Karpas-422 (cell line): ENCODE measurements around the gene PSMA2. TPM values are rescaled to one million over a fixed set of nuclear protein-coding genes. Genes with fewer than 3 reads are reported as not detected.

ENCODE experiments used
- DNase-seq: peaks from one replicate; pipeline ENCODE4 v3.0.0-alpha.2; 2015
- H2AFZ ChIP-seq: fragments of 200-600 bp; sonication (generic); 2 replicates; pipeline ENCODE4 v1.6.1; 2014; ENCODE audit warnings: antibody characterized with exemption, low read length, mixed read lengths
- H3K27ac ChIP-seq: fragments of 200-600 bp; sonication (generic); 2 replicates; pipeline ENCODE4 v1.5.1; 2014; ENCODE audit warnings: mild to moderate bottlenecking, low read length, moderate library complexity
- H3K27me3 ChIP-seq: fragments of 200-600 bp; sonication (generic); 2 replicates; pipeline ENCODE4 v1.6.1; 2014; ENCODE audit warnings: low read length, mixed read lengths
- H3K36me3 ChIP-seq: fragments of 200-600 bp; sonication (generic); 2 replicates; pipeline ENCODE4 v1.6.1; 2014; ENCODE audit warnings: low read length, mixed read lengths; ENCODE audit not compliant: insufficient read depth
- H3K4me1 ChIP-seq: fragments of 200-600 bp; sonication (generic); 2 replicates; pipeline ENCODE4 v1.6.1; 2014; ENCODE audit warnings: mild to moderate bottlenecking, low read length, mixed read lengths
- H3K4me2 ChIP-seq: fragments of 200-600 bp; sonication (generic); 2 replicates; pipeline ENCODE4 v1.6.1; 2014; ENCODE audit warnings: low read length, low read depth, mild to moderate bottlenecking; ENCODE audit not compliant: poor library complexity, severe bottlenecking
- H3K4me3 ChIP-seq: fragments of 200-600 bp; sonication (generic); 2 replicates; pipeline ENCODE4 v1.5.1; 2014; ENCODE audit warnings: mild to moderate bottlenecking, antibody characterized with exemption, low read length, mixed read lengths
- H3K79me2 ChIP-seq: fragments of 200-600 bp; sonication (generic); 2 replicates; pipeline ENCODE4 v1.6.1; 2014; ENCODE audit warnings: mild to moderate bottlenecking, low read length, mixed read lengths
- H3K9ac ChIP-seq: fragments of 200-600 bp; sonication (generic); 2 replicates; pipeline ENCODE4 v1.6.0; 2014; ENCODE audit warnings: low read length
- H3K9me2 ChIP-seq: fragments of 200-600 bp; sonication (generic), shearing (Covaris generic); replicated peaks from 2 replicates; pipeline ENCODE4 v1.6.0; 2014; ENCODE audit warnings: mild to moderate bottlenecking, low read length, moderate library complexity; ENCODE audit not compliant: insufficient read depth
- H3K9me3 ChIP-seq: fragments of 300-700, 200-600 bp; sonication (generic); 2 replicates; pipeline ENCODE4 v1.6.1; 2014; ENCODE audit warnings: low read length, mixed read lengths
- H4K20me1 ChIP-seq: fragments of 200-600 bp; sonication (generic); 2 replicates; pipeline ENCODE4 v1.6.1; 2014; ENCODE audit warnings: mild to moderate bottlenecking, antibody characterized with exemption, low read length, low read depth; ENCODE audit not compliant: insufficient read depth
- total RNA-seq: library from RNA; depleted of rRNA; stranded (reverse); fragments of >200 nt; shearing (Covaris generic); gene quantifications from 2 replicates; pipeline ENCODE4 v1.2.3, GENCODE V29; 2014; ENCODE audit warnings: low replicate concordance

The PSMA2 gene
- total RNA-seq, 1 experiment from 2014 or later, result 97.1 TPM

GRCh38 chr7:42964849-42965805 is 33.2 kb upstream of the PSMA2 start:
- Histone ChIP-seq H4K20me1 (no peaks in the 10 kb centered on the region), H2AFZ (no peak overlapping the region)
- DNase-seq, result no peak

GRCh38 chr7:42964293-42964692 is 32.3 kb upstream of the PSMA2 start:
- DNase-seq, result no peak
- Histone ChIP-seq H3K79me2 (no peaks in the 10 kb centered on the region), H3K27ac (no peak overlapping the region), H3K36me3 (no peaks in the 10 kb centered on the region), H3K27me3 (no peaks in the 10 kb centered on the region), H3K9me2 (no peaks in the 10 kb centered on the region), H3K9ac (no peak overlapping the region), H3K4me3 (no peak overlapping the region), H3K4me1 (no peaks in the 10 kb centered on the region), H2AFZ (no peak overlapping the region), H3K4me2 (no peak overlapping the region), H4K20me1 (no peaks in the 10 kb centered on the region), H3K9me3 (no peaks in the 10 kb centered on the region)

More at GRCh38 chr7:42964849-42965805, 33.2 kb upstream of the PSMA2 start:
- no peak overlapping the region for H3K4me3 ChIP-seq
- no peaks in the 10 kb centered on the region for H3K9me3 ChIP-seq
- no peak overlapping the region for H3K4me2 ChIP-seq
- H3K4me1 ChIP-seq, result no peaks in the 10 kb centered on the region
- H3K27ac ChIP-seq, result no peak overlapping the region
- no peaks in the 10 kb centered on the region for H3K36me3 ChIP-seq
- H3K27me3 ChIP-seq, result no peaks in the 10 kb centered on the region
- H3K79me2 ChIP-seq, result no peaks in the 10 kb centered on the region
- H3K9ac ChIP-seq, result no peak overlapping the region
- no peaks in the 10 kb centered on the region for H3K9me2 ChIP-seq

GRCh38 chr7:42961170-42961569 is 29.2 kb upstream of the PSMA2 start:
- no peak overlapping the region for H3K9ac ChIP-seq
- no peaks in the 10 kb centered on the region for H3K9me3 ChIP-seq
- no peaks in the 10 kb centered on the region for H4K20me1 ChIP-seq
- H3K36me3 ChIP-seq, result no peaks in the 10 kb centered on the region
- no peaks in the 10 kb centered on the region for H3K79me2 ChIP-seq
- DNase-seq, result no peak
- H3K4me1 ChIP-seq, result no peaks in the 10 kb centered on the region
- no peak overlapping the region for H3K4me2 ChIP-seq
- no peak overlapping the region for H3K27ac ChIP-seq
- no peak overlapping the region for H3K4me3 ChIP-seq
- no peaks in the 10 kb centered on the region for H3K9me2 ChIP-seq
- no peak overlapping the region for H2AFZ ChIP-seq
- no peaks in the 10 kb centered on the region for H3K27me3 ChIP-seq

- H3K9me3 ChIP-seq, result no peaks in the 10 kb centered on the region
- no peaks in the 10 kb centered on the region for H3K79me2 ChIP-seq
- no peak for DNase-seq
- no peaks in the 10 kb centered on the region for H3K27me3 ChIP-seq
- H3K9ac ChIP-seq, result no peak overlapping the region
- H3K4me3 ChIP-seq, result no peak overlapping the region
- H3K4me2 ChIP-seq, result no peak overlapping the region
- no peaks in the 10 kb centered on the region for H3K4me1 ChIP-seq
- H2AFZ ChIP-seq, result no peak overlapping the region
- H4K20me1 ChIP-seq, result no peaks in the 10 kb centered on the region
- H3K9me2 ChIP-seq, result no peaks in the 10 kb centered on the region
- H3K27ac ChIP-seq, result no peak overlapping the region
- no peaks in the 10 kb centered on the region for H3K36me3 ChIP-seq
These were observed 28.8 kb upstream of the PSMA2 start for GRCh38 chr7:42960762-42961161.

- Histone ChIP-seq H3K4me1 (no peaks in the 10 kb centered on the region), H3K9me2 (no peaks in the 10 kb centered on the region), H3K27ac (no peak overlapping the region), H3K9me3 (no peaks in the 10 kb centered on the region), H3K79me2 (no peaks in the 10 kb centered on the region), H2AFZ (no peak overlapping the region), H3K4me2 (no peak overlapping the region), H3K4me3 (no peak overlapping the region), H3K9ac (no peak overlapping the region), H3K36me3 (no peaks in the 10 kb centered on the region), H4K20me1 (no peaks in the 10 kb centered on the region), H3K27me3 (no peaks in the 10 kb centered on the region)
- DNase-seq, result no peak
These were observed 27.6 kb upstream of the PSMA2 start for GRCh38 chr7:42959549-42959948.

GRCh38 chr7:42956062-42956461 is 24.1 kb upstream of the PSMA2 start:
- Histone ChIP-seq H3K9ac (no peak overlapping the region), H2AFZ (no peak overlapping the region), H3K79me2 (no peaks in the 10 kb centered on the region), H4K20me1 (no peaks in the 10 kb centered on the region), H3K4me2 (no peak overlapping the region), H3K4me1 (no peaks in the 10 kb centered on the region), H3K9me2 (no peaks in the 10 kb centered on the region), H3K4me3 (no peak overlapping the region), H3K9me3 (no peaks in the 10 kb centered on the region), H3K36me3 (no peaks in the 10 kb centered on the region), H3K27me3 (no peaks in the 10 kb centered on the region), H3K27ac (no peak overlapping the region)
- no peak for DNase-seq

- no peaks in the 10 kb centered on the region for H3K9me2 ChIP-seq
- H3K4me2 ChIP-seq, result no peak overlapping the region
- H3K4me1 ChIP-seq, result no peaks in the 10 kb centered on the region
- no peak for DNase-seq
- no peaks in the 10 kb centered on the region for H3K79me2 ChIP-seq
- no peak overlapping the region for H2AFZ ChIP-seq
- no peak overlapping the region for H3K27ac ChIP-seq
- no peak overlapping the region for H3K4me3 ChIP-seq
- no peaks in the 10 kb centered on the region for H3K36me3 ChIP-seq
- H3K9ac ChIP-seq, result no peak overlapping the region
- H4K20me1 ChIP-seq, result no peaks in the 10 kb centered on the region
- H3K9me3 ChIP-seq, result no peaks in the 10 kb centered on the region
- no peaks in the 10 kb centered on the region for H3K27me3 ChIP-seq
These were observed 22.0 kb upstream of the PSMA2 start for GRCh38 chr7:42953994-42954393.

GRCh38 chr7:42952328-42952727 is 20.4 kb upstream of the PSMA2 start:
- no peak overlapping the region for H3K4me2 ChIP-seq
- H4K20me1 ChIP-seq, result no peaks in the 10 kb centered on the region
- H3K4me3 ChIP-seq, result no peak overlapping the region
- H3K9ac ChIP-seq, result no peak overlapping the region
- no peak overlapping the region for H3K27ac ChIP-seq
- no peaks in the 10 kb centered on the region for H3K9me3 ChIP-seq
- no peak overlapping the region for H2AFZ ChIP-seq
- H3K27me3 ChIP-seq, result no peaks in the 10 kb centered on the region
- no peak for DNase-seq
- H3K79me2 ChIP-seq, result no peaks in the 10 kb centered on the region
- no peaks in the 10 kb centered on the region for H3K36me3 ChIP-seq
- H3K4me1 ChIP-seq, result no peaks in the 10 kb centered on the region
- H3K9me2 ChIP-seq, result no peaks in the 10 kb centered on the region
